Hepatocyte (in vitro differentiated cells): ENCODE measurements around the gene GUCY1A2. TPM values are rescaled to one million over a fixed set of nuclear protein-coding genes. Genes with fewer than 3 reads are reported as not detected.

Experiments
- DNase-seq: peaks from one replicate; pipeline ENCODE4 v3.0.0-alpha.2; 2016; ENCODE audit warnings: low spot score
- H2AFZ ChIP-seq: fragments of 200-600 bp; sonication (generic); 2 replicates; pipeline ENCODE4 v1.6.0; 2016; ENCODE audit warnings: antibody characterized with exemption, mild to moderate bottlenecking
- H3K27ac ChIP-seq: fragments of 200-600 bp; sonication (generic); 2 replicates; pipeline ENCODE4 v1.5.1; 2016; ENCODE audit warnings: mild to moderate bottlenecking
- H3K27me3 ChIP-seq: fragments of 200-600 bp; sonication (generic); 2 replicates; pipeline ENCODE4 v1.6.1; 2016
- H3K36me3 ChIP-seq: fragments of 200-600 bp; sonication (generic); replicated peaks from 2 replicates; pipeline ENCODE4 v1.5.1; 2016; ENCODE audit warnings: low read depth; ENCODE audit not compliant: insufficient read depth
- H3K4me1 ChIP-seq: fragments of 200-600 bp; sonication (generic); 2 replicates; pipeline ENCODE4 v1.5.1; 2016; ENCODE audit warnings: mild to moderate bottlenecking, moderate library complexity; ENCODE audit not compliant: insufficient read depth
- H3K4me2 ChIP-seq: fragments of 200-600 bp; sonication (generic); 2 replicates; pipeline ENCODE4 v1.6.0; 2016
- H3K4me3 ChIP-seq: fragments of 200-600 bp; sonication (generic); 2 replicates; pipeline ENCODE4 v1.5.1; 2016; ENCODE audit warnings: mild to moderate bottlenecking
- H3K79me2 ChIP-seq: fragments of 200-600 bp; sonication (generic); 2 replicates; pipeline ENCODE4 v1.6.0; 2017; ENCODE audit warnings: mild to moderate bottlenecking
- H3K9me2 ChIP-seq: fragments of 200-600 bp; sonication (generic); replicated peaks from 2 replicates; pipeline ENCODE4 v1.6.0; 2017; ENCODE audit warnings: mild to moderate bottlenecking; ENCODE audit not compliant: insufficient read depth
- H3K9me3 ChIP-seq: fragments of 200-600 bp; sonication (generic); 2 replicates; pipeline ENCODE4 v1.5.1; 2016; ENCODE audit warnings: low read depth, mild to moderate bottlenecking
- H4K20me1 ChIP-seq: fragments of 200-600 bp; sonication (generic); 2 replicates; pipeline ENCODE4 v1.6.0; 2016; ENCODE audit warnings: mild to moderate bottlenecking; ENCODE audit not compliant: insufficient read depth, poor library complexity, severe bottlenecking
- EZH2 ChIP-seq: fragments of 200-600 bp; sonication (generic); IDR thresholded peaks from 2 replicates; pipeline ENCODE4 v1.6.1; 2016; ENCODE audit warnings: antibody characterized with exemption, mild to moderate bottlenecking, borderline replicate concordance
- EZH2phosphoT487 ChIP-seq: fragments of 200-600 bp; sonication (generic); IDR thresholded peaks from one replicate; pipeline ENCODE4 v1.6.1; 2018; ENCODE audit warnings: antibody characterized with exemption, mild to moderate bottlenecking, low read depth, moderate library complexity; ENCODE audit not compliant: unreplicated experiment, severe bottlenecking
- WGBS: methylation state at CpG from one replicate; pipeline ENCODE4 v1.1.6; 2016; ENCODE audit warnings: low lambda C conversion rate; ENCODE audit errors: missing lambda C conversion rate; 5-methylcytosine and 5-hydroxymethylcytosine counted together
- polyA plus RNA-seq: library from polyadenylated mRNA; unstranded; fragments of >200 nt; fragmentation: Nextera tagmentation; extraction: Ambion mirVana; gene quantifications from 2 replicates; pipeline ENCODE4 v1.2.1, GENCODE V29; 2016
- total RNA-seq: library from RNA; depleted of rRNA; stranded (reverse); fragments of >200 nt; gene quantifications from 2 replicates; pipeline ENCODE4 v1.2.3, GENCODE V29; 2014
- TF ChIP-seq, protein P1 (sequence below): fragments of 200-600 bp; sonication (generic); IDR thresholded peaks from 2 replicates; pipeline ENCODE4 v1.5.1; 2016; ENCODE audit warnings: antibody characterized with exemption, mild to moderate bottlenecking; ENCODE audit not compliant: poor library complexity

Gene GUCY1A2
- total and polyA plus RNA-seq, 2 experiments from 2014 or later: 3.3 to 9.1 TPM

DNA sequence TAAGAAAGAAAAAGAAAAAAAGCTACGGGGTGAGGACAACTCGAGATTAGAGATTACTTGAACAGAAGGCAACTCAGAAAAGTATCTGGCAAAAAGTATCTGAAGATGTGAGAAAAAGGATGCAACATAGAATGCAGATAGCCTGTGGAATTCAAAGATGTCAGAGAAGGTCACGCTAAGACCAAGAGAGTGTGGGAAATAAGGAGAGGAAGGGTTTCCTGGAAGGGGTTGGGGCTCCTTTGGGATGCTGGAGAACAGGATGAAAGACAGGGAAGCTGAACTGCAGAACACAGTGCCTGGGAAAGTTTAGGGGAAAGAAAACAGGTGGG, 1.2 kb downstream of the GUCY1A2 start:
- DNase-seq: no peak
- Histone ChIP-seq H3K4me1 (peaks cover 4% of the 10 kb centered on the region), H3K27ac (peak overlapping the region; percentile 32), H3K9me2 (no peaks in the 10 kb centered on the region), H3K4me2 (peak overlapping the region; percentile 100), H3K4me3 (peak overlapping the region; percentile 27), H4K20me1 (no peaks in the 10 kb centered on the region), H3K9me3 (no peaks in the 10 kb centered on the region), H2AFZ (peak overlapping the region; percentile 55), H3K36me3 (no peaks in the 10 kb centered on the region), H3K79me2 (peaks cover 5% of the 10 kb centered on the region), H3K27me3 (peaks cover 7% of the 10 kb centered on the region)
- 44% methylated on average over 3 of the region's 3 CpGs for WGBS
- TF ChIP-seq EZH2 (no peak), EZH2phosphoT487 (no peak)
- TF ChIP-seq, protein P1, sequence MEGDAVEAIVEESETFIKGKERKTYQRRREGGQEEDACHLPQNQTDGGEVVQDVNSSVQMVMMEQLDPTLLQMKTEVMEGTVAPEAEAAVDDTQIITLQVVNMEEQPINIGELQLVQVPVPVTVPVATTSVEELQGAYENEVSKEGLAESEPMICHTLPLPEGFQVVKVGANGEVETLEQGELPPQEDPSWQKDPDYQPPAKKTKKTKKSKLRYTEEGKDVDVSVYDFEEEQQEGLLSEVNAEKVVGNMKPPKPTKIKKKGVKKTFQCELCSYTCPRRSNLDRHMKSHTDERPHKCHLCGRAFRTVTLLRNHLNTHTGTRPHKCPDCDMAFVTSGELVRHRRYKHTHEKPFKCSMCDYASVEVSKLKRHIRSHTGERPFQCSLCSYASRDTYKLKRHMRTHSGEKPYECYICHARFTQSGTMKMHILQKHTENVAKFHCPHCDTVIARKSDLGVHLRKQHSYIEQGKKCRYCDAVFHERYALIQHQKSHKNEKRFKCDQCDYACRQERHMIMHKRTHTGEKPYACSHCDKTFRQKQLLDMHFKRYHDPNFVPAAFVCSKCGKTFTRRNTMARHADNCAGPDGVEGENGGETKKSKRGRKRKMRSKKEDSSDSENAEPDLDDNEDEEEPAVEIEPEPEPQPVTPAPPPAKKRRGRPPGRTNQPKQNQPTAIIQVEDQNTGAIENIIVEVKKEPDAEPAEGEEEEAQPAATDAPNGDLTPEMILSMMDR: no peak

DNA sequence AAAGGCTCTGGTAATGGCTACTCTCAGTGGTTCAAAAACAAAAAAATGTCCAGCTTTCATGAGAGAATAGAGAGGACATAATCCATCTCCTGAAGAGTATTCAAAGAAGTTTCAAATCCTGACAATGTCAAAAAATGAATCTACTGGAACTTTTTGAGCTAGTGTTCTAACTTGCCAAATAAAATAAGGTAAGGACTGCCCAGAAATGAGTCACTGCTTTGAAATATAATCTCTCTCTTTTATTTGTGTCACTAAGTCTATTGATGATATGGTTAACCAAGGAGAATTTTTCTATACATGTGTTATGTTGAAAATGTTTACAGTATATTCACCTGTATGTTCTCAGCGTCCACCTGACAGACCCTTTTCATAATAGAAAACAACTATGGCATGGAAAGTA, 3.4 kb downstream of the GUCY1A2 start:
- no peak for TF ChIP-seq EZH2
- TF ChIP-seq, protein P1: no peak
- no peak for TF ChIP-seq EZH2phosphoT487

DNA sequence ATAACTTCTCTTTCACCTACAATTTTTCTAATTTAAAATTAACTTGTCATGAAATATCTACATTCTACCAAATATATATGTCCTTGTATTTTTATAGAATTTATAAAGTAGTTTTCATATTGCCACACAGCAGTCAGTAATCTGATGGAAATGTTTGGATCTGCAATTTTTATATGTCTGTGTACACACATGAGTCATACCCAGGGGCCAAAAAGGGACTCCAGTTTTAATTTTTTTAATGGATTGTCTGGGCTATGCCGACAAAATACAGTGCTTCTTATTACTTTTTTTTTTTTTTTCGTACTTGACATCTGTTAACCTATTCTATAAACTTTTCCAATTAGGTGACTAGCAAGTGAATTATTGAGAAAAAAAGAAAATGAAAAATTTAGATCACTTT, 6.3 kb downstream of the GUCY1A2 start:
- Histone ChIP-seq H2AFZ (no peak overlapping the region), H3K36me3 (no peaks in the 10 kb centered on the region), H3K9me2 (no peaks in the 10 kb centered on the region), H3K4me1 (no peaks in the 10 kb centered on the region), H3K4me2 (no peak overlapping the region), H4K20me1 (no peaks in the 10 kb centered on the region), H3K27ac (no peak overlapping the region), H3K27me3 (no peaks in the 10 kb centered on the region), H3K9me3 (no peaks in the 10 kb centered on the region), H3K4me3 (no peak overlapping the region), H3K79me2 (peaks cover 9% of the 10 kb centered on the region)
- no peak for DNase-seq
- TF ChIP-seq EZH2: no peak
- TF ChIP-seq, protein P1: no peak
- no peak for TF ChIP-seq EZH2phosphoT487
- WGBS: 60% methylated on average over 2 of the region's 2 CpGs

More for the DNA sequence above, 3.4 kb downstream of the GUCY1A2 start:
- H3K4me2 ChIP-seq: no peak overlapping the region
- H4K20me1 ChIP-seq: no peaks in the 10 kb centered on the region
- H3K27me3 ChIP-seq: no peaks in the 10 kb centered on the region
- 84% methylated on average over 1 of the region's 1 CpG for WGBS
- H3K79me2 ChIP-seq: peaks cover 9% of the 10 kb centered on the region
- DNase-seq: no peak
- H2AFZ ChIP-seq: no peak overlapping the region
- peaks cover 4% of the 10 kb centered on the region for H3K4me1 ChIP-seq
- H3K27ac ChIP-seq: no peak overlapping the region
- H3K4me3 ChIP-seq: no peak overlapping the region
- no peaks in the 10 kb centered on the region for H3K9me3 ChIP-seq
- H3K36me3 ChIP-seq: no peaks in the 10 kb centered on the region
- H3K9me2 ChIP-seq: no peaks in the 10 kb centered on the region

DNA sequence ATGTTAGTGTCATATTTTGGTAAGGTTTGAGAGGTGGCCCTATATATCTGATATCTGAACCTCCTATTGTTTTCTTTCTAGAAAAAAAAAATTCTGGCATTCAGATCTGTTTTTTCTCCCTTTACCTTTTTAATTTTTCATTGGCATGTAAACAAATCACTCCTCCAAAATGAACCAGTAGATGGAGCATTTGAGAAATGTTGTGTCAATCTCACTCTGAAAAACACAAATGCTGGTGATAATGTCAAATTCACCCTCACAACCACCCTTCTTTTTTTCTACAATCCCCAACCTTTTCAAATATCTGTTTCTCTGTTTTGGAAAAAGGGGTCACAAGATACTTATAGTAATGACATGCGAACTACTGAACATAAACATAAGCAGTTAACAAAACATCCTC, 9.1 kb downstream of the GUCY1A2 start:
- Histone ChIP-seq H3K79me2 (peaks cover 13% of the 10 kb centered on the region), H3K4me1 (peaks cover 5% of the 10 kb centered on the region), H3K36me3 (no peaks in the 10 kb centered on the region), H3K27me3 (no peaks in the 10 kb centered on the region), H2AFZ (no peak overlapping the region), H3K9me2 (no peaks in the 10 kb centered on the region), H3K9me3 (no peaks in the 10 kb centered on the region), H4K20me1 (no peaks in the 10 kb centered on the region), H3K4me3 (no peak overlapping the region), H3K4me2 (no peak overlapping the region), H3K27ac (no peak overlapping the region)
- DNase-seq: no peak
- WGBS: 94% methylated on average over 1 of the region's 1 CpG
- TF ChIP-seq EZH2 (no peak), EZH2phosphoT487 (no peak)
- TF ChIP-seq, protein P1: no peak
